Endothelial cell of umbilical vein (primary cell): Measurements from ENCODE around the gene ANKRD33B. TPM values are rescaled to one million over a fixed set of nuclear protein-coding genes. Genes with fewer than 3 reads are reported as not detected.

Experiments used
- BruUV-seq: library from RNA; stranded (reverse); fragments of 400-500 nt; replicated peaks from 2 replicates; lab custom pipeline; 2021; lab: Mats Ljungman, UMichigan
- CTCF ChIA-PET: fragments of 300-600, 350-600 bp; sonication (Branson Sonifier 250); formaldehyde crosslinking; loops from one replicate; lab custom pipeline; 2021; ENCODE audit warnings: antibody characterized with exemption, inconsistent platforms; lab: Charles Lee
- POLR2A ChIA-PET: fragments of 300-600, 350-600 bp; sonication (Branson Sonifier 250); formaldehyde crosslinking; loops from one replicate; lab custom pipeline; 2021; ENCODE audit warnings: antibody characterized with exemption, inconsistent platforms; lab: Charles Lee
- DNase-seq: peaks from one replicate; pipeline ENCODE4 v3.0.0-alpha.2; 2011; ENCODE audit warnings: low read depth, low spot score
- FAIRE-seq: peaks from 2 replicates; lab custom pipeline; 2011; peaks lifted over from hg19 to GRCh38; lab: Jason Lieb, UNC
- H2AFZ ChIP-seq: 2 replicates; pipeline ENCODE4 v1.6.0; 2012; ENCODE audit warnings: low read depth, low read length, control low read depth, inconsistent platforms
- H3K27ac ChIP-seq: 2 replicates; pipeline ENCODE4 v1.5.1; 2011; ENCODE audit warnings: low read depth, mild to moderate bottlenecking, control low read depth, low read length, moderate library complexity; ENCODE audit not compliant: insufficient read depth
- H3K27me3 ChIP-seq, 2 experiments: 2 replicates each; pipeline versions ENCODE4 v1.6.0 to v1.6.1; 2011; ENCODE audit warnings: low read length in 2 of 2, mixed read lengths in 1 of 2; ENCODE audit not compliant: control insufficient read depth in 2 of 2, insufficient read depth in 2 of 2
- H3K36me3 ChIP-seq, 2 experiments: 2 replicates in 1 of 2; 3 replicates in 1 of 2; pipeline ENCODE4 v1.5.1; 2011; ENCODE audit warnings: low read length in 2 of 2, mild to moderate bottlenecking in 1 of 2, moderate library complexity in 1 of 2; ENCODE audit not compliant: control insufficient read depth in 2 of 2, insufficient read depth in 2 of 2; ENCODE audit errors: extremely low read depth in 1 of 2
- H3K4me1 ChIP-seq: 3 replicates; pipeline ENCODE4 v1.5.1; 2011; ENCODE audit warnings: mild to moderate bottlenecking, low read length; ENCODE audit not compliant: control insufficient read depth, insufficient read depth; ENCODE audit errors: extremely low read depth
- H3K4me2 ChIP-seq: 2 replicates; pipeline ENCODE4 v1.6.1; 2011; ENCODE audit warnings: low read length, control low read depth, mixed read lengths; ENCODE audit not compliant: insufficient read depth
- H3K4me3 ChIP-seq, 3 experiments: fragments of 200-600 bp in 1 of 3; sonication (generic), shearing (Covaris generic) in 1 of 3; replicated peaks in 1 of 3; 2 replicates each; pipeline ENCODE4 v1.5.1; 2011 to 2016; ENCODE audit warnings: control low read depth in 3 of 3, low read length in 3 of 3, mild to moderate bottlenecking in 2 of 3, inconsistent platforms in 1 of 3, low read depth in 1 of 3, moderate library complexity in 1 of 3; ENCODE audit not compliant: insufficient read depth in 1 of 3
- H3K79me2 ChIP-seq: 2 replicates; pipeline ENCODE4 v1.6.0; 2012; ENCODE audit warnings: low read length, inconsistent platforms; ENCODE audit not compliant: control insufficient read depth, insufficient read depth
- H3K9ac ChIP-seq: replicated peaks from 2 replicates; pipeline ENCODE3; 2011; ENCODE audit warnings: low read length, control low read depth; ENCODE audit not compliant: insufficient read depth; ENCODE audit errors: extremely low read depth
- H3K9me1 ChIP-seq: replicated peaks from 3 replicates; pipeline ENCODE4 v1.6.0; 2011; ENCODE audit warnings: mild to moderate bottlenecking, low read length; ENCODE audit not compliant: control insufficient read depth, insufficient read depth; ENCODE audit errors: extremely low read depth
- H3K9me3 ChIP-seq: replicated peaks from 2 replicates; pipeline ENCODE4 v1.5.1; 2012; ENCODE audit warnings: low read length, inconsistent platforms; ENCODE audit not compliant: control insufficient read depth, insufficient read depth
- H4K20me1 ChIP-seq: replicated peaks from 2 replicates; pipeline ENCODE3; 2011; ENCODE audit warnings: mild to moderate bottlenecking, low read length; ENCODE audit not compliant: control insufficient read depth, insufficient read depth; ENCODE audit errors: extremely low read depth
- CTCF ChIP-seq, 2 donors: IDR thresholded peaks; 1 replicate in 1 of 2; 2 replicates in 1 of 2; pipeline ENCODE4 v1.5.1; 2011; ENCODE audit warnings: low read length in 2 of 2, mild to moderate bottlenecking in 2 of 2, moderate library complexity in 2 of 2, control low read depth in 1 of 2, inconsistent platforms in 1 of 2, low read depth in 1 of 2; ENCODE audit not compliant: insufficient read depth in 1 of 2; ENCODE audit errors: extremely low read depth in 1 of 2
- EZH2 ChIP-seq: IDR thresholded peaks from 2 replicates; pipeline ENCODE4 v1.6.1; 2012; ENCODE audit warnings: borderline replicate concordance, low read depth, mild to moderate bottlenecking, moderate library complexity, low read length, inconsistent platforms; ENCODE audit not compliant: severe bottlenecking
- FOS ChIP-seq: IDR thresholded peaks from 2 replicates; pipeline ENCODE4 v1.6.1; 2011; ENCODE audit warnings: mild to moderate bottlenecking, low read length, moderate library complexity, borderline replicate concordance; ENCODE audit not compliant: insufficient read depth
- GATA2 ChIP-seq: IDR thresholded peaks from 2 replicates; pipeline ENCODE4 v1.7.0; 2011; ENCODE audit warnings: low read depth, mild to moderate bottlenecking, moderate library complexity, mixed read lengths, low read length; ENCODE audit not compliant: insufficient read length, insufficient read depth
- JUN ChIP-seq: IDR thresholded peaks from 2 replicates; pipeline ENCODE4 v1.6.1; 2011; ENCODE audit warnings: borderline replicate concordance, low read depth; ENCODE audit not compliant: insufficient read length, insufficient read depth
- MYC ChIP-seq: IDR thresholded peaks from one replicate; pipeline ENCODE4 v1.6.1; 2011; ENCODE audit warnings: mild to moderate bottlenecking, low read depth, low read length
- POLR2A ChIP-seq: IDR thresholded peaks from 2 replicates; pipeline ENCODE4 v1.6.1; 2012; ENCODE audit warnings: low read depth, mild to moderate bottlenecking, control low read depth, low read length
- POLR2AphosphoS5 ChIP-seq: IDR thresholded peaks from 2 replicates; pipeline ENCODE4 v1.6.1; 2012; ENCODE audit warnings: low read depth, mild to moderate bottlenecking, control low read depth, low read length, moderate library complexity; ENCODE audit not compliant: insufficient read depth
- dilution Hi-C: fragments of 300-500 bp; cut with MboI; formaldehyde crosslinking; loops from one replicate; pipeline ENCODE4 v1.15.0; 2019; ENCODE audit warnings: low sequenced_read_pairs; ENCODE audit not compliant: extremely low pct_ligation_motif_present
- intact Hi-C: fragments of 100-400 bp; cut with micrococcal nuclease; formaldehyde crosslinking; loops from one replicate; pipeline ENCODE4 v1.10.0; 2022
- polyA plus RNA-seq, 4 experiments: library from polyadenylated mRNA; depleted of rRNA in 3 of 4; stranded (reverse) in 3 of 4; unstranded in 1 of 4; fragments of >200 nt; gene quantifications; 2 replicates each; pipeline versions ENCODE4 v1.2.1 to v1.2.3, GENCODE V29; 2011 to 2012; ENCODE audit warnings: missing spikeins in 1 of 4
- total RNA-seq: library from RNA; stranded (reverse); gene quantifications from 2 replicates; pipeline ENCODE4 v1.2.3, GENCODE V29; 2021
- TF ChIP-seq, protein P1 (sequence below): IDR thresholded peaks from 2 replicates; pipeline ENCODE4 v1.6.1; 2011; ENCODE audit not compliant: insufficient read depth, insufficient read length

The ANKRD33B gene
- total and polyA plus RNA-seq, 2 donors (not counting 3 experiments of a cell fraction or from before 2014, with no cell fraction given): 2.4 to 5.4 TPM

- Histone ChIP-seq H3K9me3 (no peaks in the 10 kb centered on the region), H3K27me3 (no peaks in the 10 kb centered on the region), H3K9ac (no peak overlapping the region), H3K27ac (no peak overlapping the region), H2AFZ (no peak overlapping the region), H3K4me1 (no peaks in the 10 kb centered on the region), H3K9me1 (no peaks in the 10 kb centered on the region), H3K79me2 (peaks cover 10% of the 10 kb centered on the region), H3K4me2 (no peak overlapping the region), H4K20me1 (no peaks in the 10 kb centered on the region), H3K36me3 (no peaks in the 10 kb centered on the region), H3K4me3 (no peak overlapping the region)
- TF ChIP-seq, protein P1, sequence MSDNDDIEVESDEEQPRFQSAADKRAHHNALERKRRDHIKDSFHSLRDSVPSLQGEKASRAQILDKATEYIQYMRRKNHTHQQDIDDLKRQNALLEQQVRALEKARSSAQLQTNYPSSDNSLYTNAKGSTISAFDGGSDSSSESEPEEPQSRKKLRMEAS: no peak
- TF ChIP-seq CTCF (IDR thresholded peaks at IDR 0.05; ENCODE audit: extremely low read depth in 1 of 2, insufficient read depth in 1 of 2, low read depth in 1 of 2, low read length in 2 of 2) (no peak), MYC (no peak), GATA2 (no peak), POLR2A (no peak), FOS (no peak), POLR2AphosphoS5 (no peak), EZH2 (no peak), JUN (no peak)
- dilution Hi-C loops: no loop called here
- intact Hi-C loops: no loop called here
- no TSS peak for BruUV-seq
- POLR2A ChIA-PET: no interaction called here
- DNase-seq (no peak), FAIRE-seq (no peak)
- CTCF ChIA-PET: interaction anchor here (1.3 to 1.4 kb wide), 2 partner anchors 8 to 24 kb away, joined by 3 to 5 read pairs; no protein-coding TSS in a partner anchor
Observed at GRCh38 chr5:10583663-10584572, 20.0 kb downstream of the ANKRD33B start.
